GM21786 (cell line): ENCODE results near the gene MLEC.
"Not testable (repeated sequence)": the region's sequence is repeated elsewhere in the genome, so short reads cannot be mapped to it uniquely, and the experiment has no call there.

Source experiments
- ATAC-seq: cut with Tn5 transposase; IDR thresholded peaks from one replicate; pipeline ENCODE4 v1.9.1; 2021; ENCODE audit not compliant: unreplicated experiment

MLEC gene

GRCh38 chr12:120719496-120720233, 32.7 kb downstream of the MLEC start:
- ATAC-seq, result no peak

- no peak for ATAC-seq
Measured at GRCh38 chr12:120720234-120720986, 33.5 kb downstream of the MLEC start.

DNA sequence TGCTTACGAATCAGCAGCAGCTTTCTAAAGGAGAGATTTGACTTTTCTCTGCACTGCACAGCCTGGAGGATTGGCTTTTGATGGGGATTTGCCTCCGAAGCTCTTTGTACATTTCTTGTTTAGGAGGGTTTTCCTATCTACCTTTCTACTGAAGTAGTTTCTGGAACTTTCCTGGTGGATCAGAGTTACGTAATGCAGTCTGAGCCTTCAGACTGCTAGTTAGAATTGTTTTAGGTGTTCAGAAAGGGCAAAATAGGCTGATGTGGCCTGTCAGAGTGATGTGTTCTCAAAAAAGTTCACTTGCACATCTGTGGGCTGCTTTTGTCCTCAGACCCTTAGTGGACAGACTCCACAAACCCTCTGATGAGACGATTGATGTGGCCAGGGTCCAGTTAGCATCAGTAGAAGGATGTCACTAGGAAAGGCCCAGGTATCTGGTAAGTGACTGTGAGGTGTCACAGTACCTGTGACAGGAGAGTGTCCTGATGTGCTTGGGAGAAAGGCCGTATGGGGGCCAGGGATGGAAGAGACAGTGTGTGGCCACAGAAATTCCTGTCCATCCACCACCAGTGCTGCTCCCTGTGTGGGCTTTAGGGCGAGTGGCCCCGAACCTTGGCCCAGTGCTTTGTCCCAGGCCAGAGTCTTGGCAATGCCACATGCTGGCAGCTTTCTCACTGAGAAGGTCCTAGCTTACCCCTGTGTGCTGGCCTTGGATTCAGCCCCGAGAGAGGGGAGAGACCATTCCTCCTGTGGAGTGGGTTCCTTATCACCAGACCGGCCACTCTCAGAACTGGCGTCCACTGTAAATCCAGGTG, 34.2 kb downstream of the MLEC start:
- no peak for ATAC-seq

- no peak for ATAC-seq
Measured at GRCh38 chr12:120721866-120722265, 34.9 kb downstream of the MLEC start.

GRCh38 chr12:120722784-120723183, 35.8 kb downstream of the MLEC start:
- no peak for ATAC-seq

- no peak for ATAC-seq
Measured at GRCh38 chr12:120724720-120725119, 37.8 kb downstream of the MLEC start.

DNA sequence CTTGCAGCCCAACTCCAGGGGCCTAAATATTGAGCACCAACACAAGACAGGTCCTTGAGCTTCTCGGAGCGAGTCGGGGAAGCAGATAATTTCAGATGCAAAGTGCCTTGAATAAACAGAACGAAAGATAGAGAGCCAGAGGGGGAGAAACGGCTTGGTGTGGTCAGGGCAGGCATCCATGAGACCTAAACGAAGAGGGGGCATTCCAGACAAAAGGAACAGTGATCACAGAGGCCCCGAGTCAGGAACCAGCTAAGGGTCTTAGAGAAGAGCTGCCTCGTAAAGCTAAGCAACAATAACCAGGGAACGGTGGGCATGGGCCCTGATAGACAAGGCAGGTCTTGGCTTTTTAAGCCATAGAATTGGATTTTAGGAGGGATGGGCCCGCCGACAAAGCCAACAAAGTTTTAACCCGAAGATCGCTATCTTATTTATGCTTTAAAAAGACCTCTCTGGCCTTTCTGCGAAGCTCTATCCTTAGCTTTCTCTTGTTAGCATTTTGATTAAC, 38.3 kb downstream of the MLEC start:
- ATAC-seq, result no peak

- peak; percentile 92 for ATAC-seq
Measured at GRCh38 chr12:120725659-120726509, 38.9 kb downstream of the MLEC start, which contains the start of gene ACADS. ACADS (plus strand) TSS chr12:120725826; CDS start chr12:120725886, 60 bp downstream.

DNA sequence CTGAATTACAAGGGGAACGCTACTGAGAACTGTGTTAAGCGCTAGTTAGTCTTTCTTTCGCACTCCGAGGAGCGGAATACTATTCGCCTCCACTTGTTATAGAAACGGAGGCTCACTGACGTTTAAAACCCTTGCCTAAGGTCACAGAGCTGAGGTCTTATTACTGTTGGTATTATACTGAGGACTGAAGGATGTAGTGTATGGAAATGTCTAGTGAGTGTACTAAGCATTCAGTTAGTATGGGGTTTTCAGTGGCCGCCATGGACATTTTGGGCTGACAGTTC, 39.5 kb downstream of the MLEC start:
- no peak for ATAC-seq

DNA sequence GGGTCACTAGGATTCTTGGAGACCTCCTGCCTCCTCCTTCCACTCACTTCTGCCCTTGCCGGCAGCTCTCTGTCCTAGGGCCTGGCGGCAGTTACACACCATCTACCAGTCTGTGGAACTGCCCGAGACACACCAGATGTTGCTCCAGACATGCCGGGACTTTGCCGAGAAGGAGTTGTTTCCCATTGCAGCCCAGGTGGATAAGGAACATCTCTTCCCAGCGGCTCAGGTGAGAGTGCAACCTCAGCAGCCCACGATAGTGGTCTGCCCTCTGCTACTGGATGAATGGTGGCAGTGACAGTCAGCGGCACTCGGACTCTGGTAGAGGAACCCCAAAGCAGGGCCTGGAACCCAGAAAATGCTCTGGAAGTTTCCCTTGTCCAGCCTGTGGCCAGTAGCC, 40.0 kb downstream of the MLEC start:
- ATAC-seq, result no peak

DNA sequence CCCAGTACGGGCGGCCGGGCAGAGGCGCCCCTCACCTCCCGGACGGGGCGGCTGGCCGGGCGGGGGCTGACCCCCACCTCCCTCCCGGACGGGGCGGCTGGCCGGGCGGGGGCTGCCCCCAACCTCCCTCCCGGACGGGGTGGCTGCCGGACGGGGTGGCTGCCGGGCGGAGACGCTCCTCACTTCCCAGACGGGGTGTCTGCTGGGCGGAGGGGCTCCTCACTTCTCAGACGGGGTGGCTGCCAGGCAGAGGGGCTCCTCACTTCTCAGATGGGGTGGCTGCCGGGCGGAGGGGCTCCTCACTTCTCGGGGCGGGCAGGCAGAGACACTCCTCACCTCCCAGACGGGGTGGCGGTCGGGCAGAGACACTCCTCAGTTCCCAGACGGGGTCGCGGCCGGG, 45.2 kb downstream of the MLEC start:
- ATAC-seq, result not testable (repeated sequence)

GRCh38 chr12:120733574-120733973, 46.6 kb downstream of the MLEC start:
- no peak for ATAC-seq

DNA sequence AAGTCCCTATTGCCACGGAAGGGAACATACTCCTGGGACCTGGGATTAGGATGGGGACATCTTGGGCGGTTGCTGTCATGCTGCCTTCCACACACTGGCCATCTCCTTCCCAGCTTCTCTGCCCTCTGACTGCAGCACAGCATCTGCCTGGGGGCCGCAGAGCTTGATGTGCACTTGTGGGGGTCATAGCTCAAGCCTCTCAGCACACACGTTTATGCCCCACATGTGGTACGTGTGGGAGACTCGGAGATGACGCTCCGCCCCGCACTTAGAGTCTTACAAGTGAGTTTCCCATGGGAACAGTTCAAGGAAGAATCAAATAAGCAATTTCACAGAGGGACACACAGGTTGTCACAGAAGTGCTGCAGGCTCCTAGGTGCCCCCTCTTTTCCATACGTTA, 47.3 kb downstream of the MLEC start:
- ATAC-seq, result no peak

GRCh38 chr12:120735181-120735580, 48.2 kb downstream of the MLEC start:
- ATAC-seq, result no peak

- no peak for ATAC-seq
Measured at GRCh38 chr12:120736404-120737331, 49.7 kb downstream of the MLEC start.

- no peak for ATAC-seq
Measured at GRCh38 chr12:120737557-120738251, 50.8 kb downstream of the MLEC start.

DNA sequence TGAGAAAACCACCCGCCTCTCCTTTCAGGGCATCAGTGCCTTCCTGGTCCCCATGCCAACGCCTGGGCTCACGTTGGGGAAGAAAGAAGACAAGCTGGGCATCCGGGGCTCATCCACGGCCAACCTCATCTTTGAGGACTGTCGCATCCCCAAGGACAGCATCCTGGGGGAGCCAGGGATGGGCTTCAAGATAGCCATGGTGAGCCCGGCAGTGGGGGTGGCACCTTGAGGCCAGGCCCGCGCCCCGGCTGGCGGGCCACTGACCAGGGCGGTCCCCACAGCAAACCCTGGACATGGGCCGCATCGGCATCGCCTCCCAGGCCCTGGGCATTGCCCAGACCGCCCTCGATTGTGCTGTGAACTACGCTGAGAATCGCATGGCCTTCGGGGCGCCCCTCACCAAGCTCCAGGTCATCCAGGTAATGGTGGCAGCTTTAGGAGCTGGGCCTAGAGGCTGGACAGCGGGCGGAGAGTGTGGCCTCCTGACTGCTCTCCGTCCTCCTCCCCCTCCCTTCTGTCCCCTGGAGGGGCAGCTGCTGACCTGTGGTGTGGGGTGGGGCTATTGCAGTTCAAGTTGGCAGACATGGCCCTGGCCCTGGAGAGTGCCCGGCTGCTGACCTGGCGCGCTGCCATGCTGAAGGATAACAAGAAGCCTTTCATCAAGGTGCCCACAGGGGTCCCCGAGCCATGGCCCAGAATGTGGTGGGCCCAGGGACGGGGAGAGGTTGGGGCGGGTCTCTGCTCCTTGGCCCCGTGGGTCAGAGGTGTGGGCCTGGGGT, 51.5 kb downstream of the MLEC start:
- ATAC-seq, result no peak
